ENCODE data around the gene AMN1.
A peak's percentile ranks its signal among the peaks of the same experiment; 100 is the strongest.

Gene AMN1

DNA sequence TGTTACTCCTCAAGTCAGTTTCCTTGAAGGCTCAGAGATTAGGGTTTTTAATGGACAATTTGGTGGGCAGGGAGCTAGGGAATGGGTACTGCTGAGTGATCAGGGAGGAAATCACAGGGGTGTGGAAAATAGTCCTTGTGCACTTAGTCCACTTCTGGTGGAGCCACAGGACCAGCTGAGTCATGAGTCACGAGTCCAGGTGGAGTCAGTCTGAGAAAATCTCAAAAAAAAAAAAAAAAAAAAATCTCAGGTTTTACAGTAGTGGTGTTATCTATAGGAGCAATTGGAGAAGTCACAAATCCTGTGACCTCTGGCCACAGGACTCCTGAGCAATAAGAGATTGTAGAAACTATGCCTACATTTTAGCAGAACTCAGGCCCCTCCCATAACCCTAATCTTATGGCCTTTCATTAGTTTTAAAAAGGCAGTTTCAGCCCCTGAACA lies 28.2 kb upstream of the AMN1 start:
- H3K36me3 ChIP-seq (ENCODE audit: insufficient read depth, low read length), result no peaks in the 10 kb centered on the region
- no peak overlapping the region for H3K4me3 ChIP-seq (ENCODE audit: low read depth, low read length, poor library complexity, severe bottlenecking)
- peaks cover 7% of the 10 kb centered on the region; the same call in 1 of the 2 replicates for H3F3A ChIP-seq (ENCODE audit: insufficient read depth, low read length)
- H3K4me1 ChIP-seq (ENCODE audit: insufficient read depth, low read length, severe bottlenecking), result peaks cover 34% of the 10 kb centered on the region
- H3K4me2 ChIP-seq (ENCODE audit: low read length), result no peak overlapping the region
- no peaks in the 10 kb centered on the region for H3K9me3 ChIP-seq (ENCODE audit: low read length)
- no peaks in the 10 kb centered on the region for H3K27me3 ChIP-seq (ENCODE audit: insufficient read depth, low read length)
- no peak for TF ChIP-seq EZH2 (IDR thresholded peaks at IDR 0.05; ENCODE audit: borderline replicate concordance, low read length)
- TF ChIP-seq, protein P1, sequence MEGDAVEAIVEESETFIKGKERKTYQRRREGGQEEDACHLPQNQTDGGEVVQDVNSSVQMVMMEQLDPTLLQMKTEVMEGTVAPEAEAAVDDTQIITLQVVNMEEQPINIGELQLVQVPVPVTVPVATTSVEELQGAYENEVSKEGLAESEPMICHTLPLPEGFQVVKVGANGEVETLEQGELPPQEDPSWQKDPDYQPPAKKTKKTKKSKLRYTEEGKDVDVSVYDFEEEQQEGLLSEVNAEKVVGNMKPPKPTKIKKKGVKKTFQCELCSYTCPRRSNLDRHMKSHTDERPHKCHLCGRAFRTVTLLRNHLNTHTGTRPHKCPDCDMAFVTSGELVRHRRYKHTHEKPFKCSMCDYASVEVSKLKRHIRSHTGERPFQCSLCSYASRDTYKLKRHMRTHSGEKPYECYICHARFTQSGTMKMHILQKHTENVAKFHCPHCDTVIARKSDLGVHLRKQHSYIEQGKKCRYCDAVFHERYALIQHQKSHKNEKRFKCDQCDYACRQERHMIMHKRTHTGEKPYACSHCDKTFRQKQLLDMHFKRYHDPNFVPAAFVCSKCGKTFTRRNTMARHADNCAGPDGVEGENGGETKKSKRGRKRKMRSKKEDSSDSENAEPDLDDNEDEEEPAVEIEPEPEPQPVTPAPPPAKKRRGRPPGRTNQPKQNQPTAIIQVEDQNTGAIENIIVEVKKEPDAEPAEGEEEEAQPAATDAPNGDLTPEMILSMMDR (IDR thresholded peaks at IDR 0.05; ENCODE audit: low read length), result no peak
- H2AFZ ChIP-seq (ENCODE audit: low read length), result no peak overlapping the region
- H3K9me2 ChIP-seq (ENCODE audit: low read depth, low read length), result no peaks in the 10 kb centered on the region
- H3K79me2 ChIP-seq (ENCODE audit: insufficient read depth, low read length), result no peaks in the 10 kb centered on the region
- no peak overlapping the region for H3K27ac ChIP-seq (ENCODE audit: low read depth, low read length, poor library complexity, severe bottlenecking)
- H4K20me1 ChIP-seq (ENCODE audit: insufficient read depth, low read length), result no peaks in the 10 kb centered on the region
- H3K9ac ChIP-seq (ENCODE audit: low read length), result no peak overlapping the region

DNA sequence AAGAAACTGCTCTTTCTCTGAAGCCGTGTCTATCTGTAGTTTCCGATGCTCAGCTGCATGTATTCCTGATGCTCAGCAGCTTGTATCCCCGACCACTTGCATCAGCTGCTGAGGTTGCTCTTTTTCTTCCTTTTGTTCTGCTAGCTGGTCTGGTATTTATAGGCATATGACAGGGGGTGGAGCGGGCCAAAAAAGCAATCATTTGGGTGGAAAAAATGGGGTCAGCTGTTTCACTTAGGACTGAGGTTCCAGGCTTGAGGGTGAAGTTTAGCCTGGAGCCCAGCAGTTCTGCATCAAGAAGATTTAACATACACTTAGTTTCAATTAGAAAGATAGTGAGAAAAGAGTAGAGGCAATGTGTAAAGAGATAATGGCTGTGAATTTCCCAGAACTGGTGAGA lies 23.6 kb upstream of the AMN1 start:
- Histone ChIP-seq H3F3A (ENCODE audit: insufficient read depth, low read length) (peaks cover 7% of the 10 kb centered on the region; the same call in 1 of the 2 replicates), H3K79me2 (ENCODE audit: insufficient read depth, low read length) (no peaks in the 10 kb centered on the region), H4K20me1 (ENCODE audit: insufficient read depth, low read length) (no peaks in the 10 kb centered on the region), H3K4me3 (ENCODE audit: low read depth, low read length, poor library complexity, severe bottlenecking) (peak overlapping the region; percentile 39), H3K9me2 (ENCODE audit: low read depth, low read length) (no peaks in the 10 kb centered on the region), H3K9me3 (ENCODE audit: low read length) (no peaks in the 10 kb centered on the region), H3K4me1 (ENCODE audit: insufficient read depth, low read length, severe bottlenecking) (peaks cover 60% of the 10 kb centered on the region), H3K27ac (ENCODE audit: low read depth, low read length, poor library complexity, severe bottlenecking) (peak overlapping the region; percentile 87), H3K36me3 (ENCODE audit: insufficient read depth, low read length) (no peaks in the 10 kb centered on the region), H3K4me2 (ENCODE audit: low read length) (peak overlapping the region; percentile 63), H3K9ac (ENCODE audit: low read length) (peak overlapping the region; percentile 40), H3K27me3 (ENCODE audit: insufficient read depth, low read length) (no peaks in the 10 kb centered on the region), H2AFZ (ENCODE audit: low read length) (no peak overlapping the region)
- TF ChIP-seq EZH2 (IDR thresholded peaks at IDR 0.05; ENCODE audit: borderline replicate concordance, low read length), result no peak
- TF ChIP-seq, protein P1 (IDR thresholded peaks at IDR 0.05; ENCODE audit: low read length), result no peak

DNA sequence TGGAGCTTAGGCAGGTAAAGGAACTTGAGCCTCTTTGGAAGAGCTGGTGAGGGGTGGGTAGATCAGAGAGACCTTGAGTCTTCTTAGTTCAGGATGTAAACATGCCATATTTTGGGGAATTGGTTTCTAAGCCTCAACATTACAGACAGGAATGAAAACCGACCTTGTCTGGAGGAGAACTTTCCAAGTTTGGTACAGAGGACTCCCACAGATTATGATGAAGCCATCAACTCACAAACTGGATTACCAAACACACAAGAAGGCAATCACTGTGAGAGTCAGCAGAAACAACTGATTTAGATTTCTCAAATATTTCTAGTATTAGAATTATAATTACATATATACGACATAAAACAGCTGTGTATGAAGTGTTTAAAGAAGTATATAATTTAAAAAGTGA lies 22.3 kb upstream of the AMN1 start:
- H3K4me2 ChIP-seq (ENCODE audit: low read length), result peak overlapping the region; percentile 63

More for the DNA sequence above, 22.3 kb upstream of the AMN1 start:
- H3K36me3 ChIP-seq (ENCODE audit: insufficient read depth, low read length), result no peaks in the 10 kb centered on the region
- H3K9me3 ChIP-seq (ENCODE audit: low read length), result no peaks in the 10 kb centered on the region
- H3K79me2 ChIP-seq (ENCODE audit: insufficient read depth, low read length), result no peaks in the 10 kb centered on the region
- TF ChIP-seq EZH2 (IDR thresholded peaks at IDR 0.05; ENCODE audit: borderline replicate concordance, low read length), result no peak
- TF ChIP-seq, protein P1 (IDR thresholded peaks at IDR 0.05; ENCODE audit: low read length), result no peak
- no peaks in the 10 kb centered on the region for H3K27me3 ChIP-seq (ENCODE audit: insufficient read depth, low read length)
- peak overlapping the region; percentile 40 for H3K9ac ChIP-seq (ENCODE audit: low read length)
- H3K9me2 ChIP-seq (ENCODE audit: low read depth, low read length), result no peaks in the 10 kb centered on the region
- peak overlapping the region; percentile 37 for H3K4me3 ChIP-seq (ENCODE audit: low read depth, low read length, poor library complexity, severe bottlenecking)
- H3K4me1 ChIP-seq (ENCODE audit: insufficient read depth, low read length, severe bottlenecking), result peaks cover 70% of the 10 kb centered on the region
- peaks cover 7% of the 10 kb centered on the region for H3F3A ChIP-seq (ENCODE audit: insufficient read depth, low read length)
- H2AFZ ChIP-seq (ENCODE audit: low read length), result no peak overlapping the region
- peak overlapping the region; percentile 87 for H3K27ac ChIP-seq (ENCODE audit: low read depth, low read length, poor library complexity, severe bottlenecking)
- no peaks in the 10 kb centered on the region for H4K20me1 ChIP-seq (ENCODE audit: insufficient read depth, low read length)

Data from OCI-LY1 (cell line).